GM12891 (cell line): Measurements from ENCODE around the gene LAMC2. TPM values are rescaled to one million over a fixed set of nuclear protein-coding genes. Genes with fewer than 3 reads are reported as not detected.

Experiments
- DNase-seq: peaks from one replicate; pipeline ENCODE4 v3.0.0; 2011; ENCODE audit warnings: low spot score; ENCODE audit not compliant: insufficient read length
- FAIRE-seq: peaks from 2 replicates; lab custom pipeline; 2011; peaks lifted over from hg19 to GRCh38; lab: Jason Lieb, UNC
- PAX5 ChIP-seq: IDR thresholded peaks from 2 replicates; pipeline ENCODE4 v1.6.1; 2011; ENCODE audit warnings: low read length, moderate library complexity, mild to moderate bottlenecking; ENCODE audit not compliant: insufficient read depth, severe bottlenecking
- POLR2A ChIP-seq: IDR thresholded peaks from 2 replicates; pipeline ENCODE4 v1.6.1; 2011; ENCODE audit warnings: low read depth, low read length, control low read depth
- POLR2AphosphoS5 ChIP-seq: IDR thresholded peaks from 2 replicates; pipeline ENCODE4 v1.6.1; 2011; ENCODE audit warnings: low read depth, low read length, control low read depth
- POU2F2 ChIP-seq: IDR thresholded peaks from 2 replicates; pipeline ENCODE4 v1.6.1; 2011; ENCODE audit warnings: low read depth, mild to moderate bottlenecking, control low read depth, low read length, moderate library complexity
- SPI1 ChIP-seq: IDR thresholded peaks from 2 replicates; pipeline ENCODE4 v1.6.1; 2011; ENCODE audit warnings: low read depth, low read length, control low read depth
- TAF1 ChIP-seq: IDR thresholded peaks from 2 replicates; pipeline ENCODE4 v1.6.1; 2011; ENCODE audit warnings: low read depth, low read length, control low read depth
- polyA plus RNA-seq: library from polyadenylated mRNA; unstranded; fragments of >200 nt; gene quantifications from one replicate; pipeline ENCODE4 v1.2.1, GENCODE V29; 2012; ENCODE audit warnings: low read depth, missing spikeins, inconsistent platforms; ENCODE audit not compliant: missing spikeins

Gene LAMC2
- polyA plus RNA-seq: 0.14 TPM

- no peak for TF ChIP-seq POLR2AphosphoS5
- no peak for TF ChIP-seq SPI1
- no peak for TF ChIP-seq TAF1
- no peak for TF ChIP-seq PAX5
- no peak for TF ChIP-seq POLR2A
- no peak for TF ChIP-seq POU2F2
- peak; percentile 45 for FAIRE-seq
- no peak for DNase-seq
Observed at GRCh38 chr1:183185941-183186490, at the start of gene LAMC2. LAMC2 (plus strand) TSS chr1:183186264; CDS start chr1:183186353, 89 bp downstream.

GRCh38 chr1:183137782-183138181, 48.3 kb upstream of the LAMC2 start:
- no peak for TF ChIP-seq SPI1
- TF ChIP-seq POLR2AphosphoS5: no peak
- no peak for TF ChIP-seq TAF1
- no peak for TF ChIP-seq POU2F2
- no peak for TF ChIP-seq PAX5
- TF ChIP-seq POLR2A: no peak
- FAIRE-seq (no peak), DNase-seq (no peak)

GRCh38 chr1:183138301-183138700, 47.8 kb upstream of the LAMC2 start:
- DNase-seq (no peak), FAIRE-seq (no peak)
- TF ChIP-seq POLR2A (no peak), POLR2AphosphoS5 (no peak), SPI1 (no peak), POU2F2 (no peak), TAF1 (no peak), PAX5 (no peak)

- FAIRE-seq (no peak), DNase-seq (no peak)
- peak; percentile 26; the same call in 1 of the 2 replicates for TF ChIP-seq SPI1
- no peak for TF ChIP-seq TAF1
Observed at GRCh38 chr1:183139281-183139942, 46.7 kb upstream of the LAMC2 start.

- FAIRE-seq: no peak
Observed at GRCh38 chr1:183140633-183141032, 45.4 kb upstream of the LAMC2 start.

GRCh38 chr1:183142171-183142570, 43.9 kb upstream of the LAMC2 start:
- FAIRE-seq (no peak), DNase-seq (no peak)
- TF ChIP-seq SPI1 (no peak), PAX5 (no peak), TAF1 (no peak), POLR2AphosphoS5 (no peak), POLR2A (no peak), POU2F2 (no peak)

More at GRCh38 chr1:183140633-183141032, 45.4 kb upstream of the LAMC2 start:
- no peak for TF ChIP-seq TAF1
- no peak for TF ChIP-seq SPI1
- no peak for TF ChIP-seq POLR2AphosphoS5
- no peak for TF ChIP-seq PAX5
- TF ChIP-seq POU2F2: no peak
- TF ChIP-seq POLR2A: no peak
- DNase-seq: no peak

GRCh38 chr1:183143576-183144315, 42.3 kb upstream of the LAMC2 start:
- no peak for FAIRE-seq
- no peak for TF ChIP-seq POLR2AphosphoS5
- DNase-seq: no peak

GRCh38 chr1:183144752-183145151, 41.3 kb upstream of the LAMC2 start:
- DNase-seq: no peak
- FAIRE-seq: no peak
- TF ChIP-seq POU2F2: no peak
- TF ChIP-seq TAF1: no peak
- TF ChIP-seq SPI1: peak; percentile 24; the same call in 1 of the 2 replicates
- no peak for TF ChIP-seq POLR2AphosphoS5
- no peak for TF ChIP-seq POLR2A

GRCh38 chr1:183147735-183148134, 38.3 kb upstream of the LAMC2 start:
- no peak for TF ChIP-seq TAF1
- no peak for TF ChIP-seq PAX5
- no peak for TF ChIP-seq POLR2AphosphoS5
- no peak for TF ChIP-seq SPI1
- no peak for TF ChIP-seq POLR2A
- DNase-seq: no peak
- no peak for FAIRE-seq

- no peak for FAIRE-seq
- no peak for TF ChIP-seq POLR2AphosphoS5
- TF ChIP-seq POU2F2: no peak
- TF ChIP-seq PAX5: no peak
- TF ChIP-seq TAF1: no peak
- no peak for TF ChIP-seq POLR2A
- no peak for TF ChIP-seq SPI1
- no peak for DNase-seq
Observed at GRCh38 chr1:183148599-183148998, 37.5 kb upstream of the LAMC2 start.
